ENCODE data around the gene KRTAP10-2. TPM values are rescaled to one million over a fixed set of nuclear protein-coding genes. Genes with fewer than 3 reads are reported as not detected.
"Not testable (repeated sequence)": the region's sequence is repeated elsewhere in the genome, so short reads cannot be mapped to it uniquely, and the experiment has no call there.

The KRTAP10-2 gene
- total and polyA plus RNA-seq, 5 donors: 0.11 TPM; not detected in 4

- ATAC-seq (no peak), DNase-seq (no peak)
- 98% methylated on average over 1 of the region's 1 CpG for WGBS
- H3K4me1 ChIP-seq (ENCODE audit: control insufficient read depth, insufficient read depth, low read length): no peaks in the 10 kb centered on the region
- no peak overlapping the region for H3K27ac ChIP-seq (ENCODE audit: low read length)
- no peak overlapping the region for H3K4me3 ChIP-seq (ENCODE audit: low read length)
- H3K27me3 ChIP-seq (ENCODE audit: control insufficient read depth, insufficient read depth): no peaks in the 10 kb centered on the region
- H3K9me3 ChIP-seq (ENCODE audit: control insufficient read depth, low read length): no peaks in the 10 kb centered on the region
- intact Hi-C loops (cut with DNase I): no loop called here
Observed at GRCh38 chr21:44564099-44564498, 12.8 kb upstream of the KRTAP10-2 start.

GRCh38 chr21:44558695-44559094, 7.4 kb upstream of the KRTAP10-2 start, which contains the start of gene KRTAP10-3:
Gene KRTAP10-3, minus strand, starts transcription at chr21:44558795. Its CDS starts 80 bp downstream, at chr21:44558715.
- H3K4me1 ChIP-seq (ENCODE audit: control insufficient read depth, insufficient read depth, low read length): no peaks in the 10 kb centered on the region
- ATAC-seq (no peak), DNase-seq (no peak)
- H3K27me3 ChIP-seq (ENCODE audit: control insufficient read depth, insufficient read depth): no peaks in the 10 kb centered on the region
- H3K4me3 ChIP-seq (ENCODE audit: low read length): no peak within 1 kb of the TSS
- H3K9me3 ChIP-seq (ENCODE audit: control insufficient read depth, low read length): no peaks in the 10 kb centered on the region
- 44% methylated on average over 5 of the region's 5 CpGs for WGBS
- intact Hi-C loops (cut with DNase I): no loop called here
- no peak within 1 kb of the TSS for H3K27ac ChIP-seq (ENCODE audit: low read length)

GRCh38 chr21:44558329-44558675, 7.0 kb upstream of the KRTAP10-2 start:
- DNase-seq: not testable (repeated sequence)

GRCh38 chr21:44557491-44558328, 6.4 kb upstream of the KRTAP10-2 start:
- no peak overlapping the region for H3K4me3 ChIP-seq (ENCODE audit: low read length)
- ATAC-seq (no peak), DNase-seq (peak in 1 of 3 donors; percentile 41)
- H3K9me3 ChIP-seq (ENCODE audit: control insufficient read depth, low read length): no peaks in the 10 kb centered on the region
- no peaks in the 10 kb centered on the region for H3K4me1 ChIP-seq (ENCODE audit: control insufficient read depth, insufficient read depth, low read length)
- no peaks in the 10 kb centered on the region for H3K27me3 ChIP-seq (ENCODE audit: control insufficient read depth, insufficient read depth)
- 44% methylated on average over 30 of the region's 30 CpGs for WGBS
- no peak overlapping the region for H3K27ac ChIP-seq (ENCODE audit: low read length)
- intact Hi-C loops (cut with DNase I): no loop called here

More at GRCh38 chr21:44558329-44558675, 7.0 kb upstream of the KRTAP10-2 start:
- H3K4me3 ChIP-seq (ENCODE audit: low read length); H3K27ac ChIP-seq (ENCODE audit: low read length); ATAC-seq; H3K4me1 ChIP-seq (ENCODE audit: control insufficient read depth, insufficient read depth, low read length); H3K9me3 ChIP-seq (ENCODE audit: control insufficient read depth, low read length); intact Hi-C loops (cut with DNase I); H3K27me3 ChIP-seq (ENCODE audit: control insufficient read depth, insufficient read depth): not testable (repeated sequence)
- WGBS: 69% methylated on average over 10 of the region's 10 CpGs

- Histone ChIP-seq H3K9me3 (ENCODE audit: control insufficient read depth, low read length) (no peaks in the 10 kb centered on the region), H3K4me3 (ENCODE audit: low read length) (no peak overlapping the region), H3K27ac (ENCODE audit: low read length) (no peak overlapping the region), H3K4me1 (ENCODE audit: control insufficient read depth, insufficient read depth, low read length) (no peaks in the 10 kb centered on the region), H3K27me3 (ENCODE audit: control insufficient read depth, insufficient read depth) (no peaks in the 10 kb centered on the region)
- WGBS: 76% methylated on average over 9 of the region's 9 CpGs
- ATAC-seq (no peak), DNase-seq (no peak)
- intact Hi-C loops (cut with DNase I): no loop called here
Observed at GRCh38 chr21:44556879-44557278, 5.6 kb upstream of the KRTAP10-2 start.

- intact Hi-C loops (cut with DNase I): no loop called here
- Histone ChIP-seq H3K27ac (ENCODE audit: low read length) (no peak overlapping the region), H3K4me3 (ENCODE audit: low read length) (no peak overlapping the region), H3K4me1 (ENCODE audit: control insufficient read depth, insufficient read depth, low read length) (no peaks in the 10 kb centered on the region), H3K9me3 (ENCODE audit: control insufficient read depth, low read length) (no peaks in the 10 kb centered on the region), H3K27me3 (ENCODE audit: control insufficient read depth, insufficient read depth) (no peaks in the 10 kb centered on the region)
- ATAC-seq: no peak
- peak in 1 of 3 donors; percentile 37 for DNase-seq
- WGBS: 79% methylated on average over 13 of the region's 13 CpGs
Observed at GRCh38 chr21:44555200-44555875, 4.0 kb upstream of the KRTAP10-2 start.

GRCh38 chr21:44552681-44553080, 1.4 kb upstream of the KRTAP10-2 start:
- ATAC-seq: no peak
- WGBS: 65% methylated on average over 13 of the region's 13 CpGs
- peak in 1 of 3 donors; percentile 47 for DNase-seq
- H3K9me3 ChIP-seq (ENCODE audit: control insufficient read depth, low read length): no peaks in the 10 kb centered on the region
- intact Hi-C loops (cut with DNase I): no loop called here
- H3K27ac ChIP-seq (ENCODE audit: low read length): no peak overlapping the region
- H3K27me3 ChIP-seq (ENCODE audit: control insufficient read depth, insufficient read depth): no peaks in the 10 kb centered on the region
- H3K4me1 ChIP-seq (ENCODE audit: control insufficient read depth, insufficient read depth, low read length): no peaks in the 10 kb centered on the region
- H3K4me3 ChIP-seq (ENCODE audit: low read length): no peak overlapping the region

GRCh38 chr21:44552136-44552535, 831 bp upstream of the KRTAP10-2 start:
- no peak for ATAC-seq
- Histone ChIP-seq H3K4me1 (ENCODE audit: control insufficient read depth, insufficient read depth, low read length) (no peaks in the 10 kb centered on the region), H3K27me3 (ENCODE audit: control insufficient read depth, insufficient read depth) (no peaks in the 10 kb centered on the region), H3K4me3 (ENCODE audit: low read length) (no peak overlapping the region), H3K27ac (ENCODE audit: low read length) (no peak overlapping the region), H3K9me3 (ENCODE audit: control insufficient read depth, low read length) (no peaks in the 10 kb centered on the region)
- 93% methylated on average over 6 of the region's 6 CpGs for WGBS
- intact Hi-C loops (cut with DNase I): no loop called here
- no peak for DNase-seq

GRCh38 chr21:44550807-44551206, 498 bp downstream of the KRTAP10-2 start:
- Histone ChIP-seq H3K27me3 (ENCODE audit: control insufficient read depth, insufficient read depth) (no peaks in the 10 kb centered on the region), H3K27ac (ENCODE audit: low read length) (no peak overlapping the region), H3K4me1 (ENCODE audit: control insufficient read depth, insufficient read depth, low read length) (no peaks in the 10 kb centered on the region), H3K9me3 (ENCODE audit: control insufficient read depth, low read length) (no peaks in the 10 kb centered on the region), H3K4me3 (ENCODE audit: low read length) (no peak overlapping the region)
- DNase-seq (peak in 1 of 3 donors; percentile 36), ATAC-seq (no peak)
- intact Hi-C loops (cut with DNase I): no loop called here
- 78% methylated on average over 10 of the region's 10 CpGs for WGBS

GRCh38 chr21:44550285-44550684, 1.0 kb downstream of the KRTAP10-2 start:
- WGBS: 58% methylated on average over 17 of the region's 17 CpGs
- H3K27me3 ChIP-seq (ENCODE audit: control insufficient read depth, insufficient read depth); H3K27ac ChIP-seq (ENCODE audit: low read length); H3K4me3 ChIP-seq (ENCODE audit: low read length); H3K4me1 ChIP-seq (ENCODE audit: control insufficient read depth, insufficient read depth, low read length); H3K9me3 ChIP-seq (ENCODE audit: control insufficient read depth, low read length); intact Hi-C loops (cut with DNase I): not testable (repeated sequence)
- DNase-seq (peak in 2 of 3 donors; percentile 26 to 38), ATAC-seq (peak; percentile 17 to 31)

- H3K27me3 ChIP-seq (ENCODE audit: control insufficient read depth, insufficient read depth): no peaks in the 10 kb centered on the region
- H3K27ac ChIP-seq (ENCODE audit: low read length): no peak overlapping the region
- intact Hi-C loops (cut with DNase I): no loop called here
- no peak overlapping the region for H3K4me3 ChIP-seq (ENCODE audit: low read length)
- 77% methylated on average over 25 of the region's 25 CpGs for whole genome bisulfite sequencing
- DNase-seq (peak in 1 of 3 donors; percentile 25), ATAC-seq (peak; percentile 17 to 23)
- no peaks in the 10 kb centered on the region for H3K4me1 ChIP-seq (ENCODE audit: control insufficient read depth, insufficient read depth, low read length)
- H3K9me3 ChIP-seq (ENCODE audit: control insufficient read depth, low read length): no peaks in the 10 kb centered on the region
Observed at GRCh38 chr21:44549525-44550211, 1.6 kb downstream of the KRTAP10-2 start.

Data from right cardiac atrium (tissue), 5 donors.